ENCODE measurements around the gene ITGA5.

ITGA5 gene

DNA sequence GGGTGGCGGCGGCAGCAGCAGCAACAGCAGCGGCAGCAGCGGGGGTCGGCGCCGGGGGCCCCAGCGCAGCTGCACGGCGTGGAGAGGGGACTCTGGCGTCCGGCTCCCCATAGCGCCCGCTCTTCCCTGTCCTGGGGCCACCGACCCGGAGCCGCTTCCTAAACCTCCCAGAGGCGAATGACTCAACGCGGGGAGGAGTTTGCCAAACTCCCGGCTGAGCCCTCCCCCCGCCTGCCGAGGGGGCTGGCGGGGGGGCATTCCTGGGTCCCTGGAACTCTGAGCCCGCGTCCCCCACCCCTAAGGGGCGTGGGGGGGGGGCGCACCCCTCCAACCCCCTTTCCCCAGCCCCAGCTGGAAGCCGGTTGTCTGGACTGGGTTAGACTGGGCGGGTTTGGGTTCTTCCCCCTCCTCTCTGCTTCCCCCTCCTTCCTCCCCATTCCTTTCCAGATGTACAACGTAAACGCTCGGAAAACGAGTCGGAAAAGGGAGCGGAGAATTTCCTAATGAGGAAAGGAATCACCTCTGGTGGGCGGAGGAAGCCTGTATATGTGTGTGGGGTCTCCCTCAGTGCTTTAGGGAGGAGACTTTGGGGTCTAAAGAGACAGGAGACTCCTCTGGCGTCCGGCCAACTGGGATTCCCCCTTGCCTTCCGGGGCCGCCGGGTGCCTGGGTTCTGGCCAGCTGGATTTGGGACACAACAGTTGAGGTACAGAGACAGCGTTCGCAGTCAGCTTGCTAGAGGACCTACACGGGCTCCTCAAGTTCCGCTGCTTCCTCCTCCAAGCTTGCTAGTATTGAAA is at the start of gene ITGA5:
Gene ITGA5 (minus strand): TSS at position 179 of the 800 bp plus-strand sequence. CDS start 68 bp downstream, at position 111.
- DNase-seq, result no peak

DNA sequence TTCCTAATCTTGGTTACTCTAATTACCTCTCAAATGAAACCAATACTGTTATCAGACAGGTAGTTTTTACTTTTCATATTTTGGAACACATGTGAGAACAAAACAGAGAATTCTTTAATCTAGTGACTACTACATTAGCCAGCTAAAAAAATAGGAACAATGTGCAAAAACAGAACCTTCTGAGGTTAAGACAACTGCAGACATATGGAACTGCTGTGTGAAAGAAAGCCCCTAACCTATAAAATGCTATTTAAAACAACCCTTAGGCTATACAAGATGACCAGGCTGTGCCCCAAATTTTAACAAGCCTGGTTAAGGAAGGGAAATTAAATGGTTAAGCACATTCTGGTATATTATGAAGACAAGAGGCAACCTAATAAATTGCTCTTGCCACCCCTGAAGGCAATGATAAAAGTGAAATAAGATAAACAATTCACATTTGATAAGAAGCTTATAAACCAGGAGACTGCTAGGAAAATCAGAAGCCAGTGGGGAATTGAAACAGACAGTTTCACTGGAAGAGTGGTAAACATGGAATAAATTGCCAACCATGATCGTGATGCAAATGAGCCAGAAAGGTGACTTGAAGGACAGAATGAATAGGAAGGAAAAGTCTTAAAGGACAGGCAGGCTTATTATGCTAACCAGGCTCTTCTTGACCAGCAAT is 46.9 kb upstream of the ITGA5 start:
- DNase-seq, result no peak

DNA sequence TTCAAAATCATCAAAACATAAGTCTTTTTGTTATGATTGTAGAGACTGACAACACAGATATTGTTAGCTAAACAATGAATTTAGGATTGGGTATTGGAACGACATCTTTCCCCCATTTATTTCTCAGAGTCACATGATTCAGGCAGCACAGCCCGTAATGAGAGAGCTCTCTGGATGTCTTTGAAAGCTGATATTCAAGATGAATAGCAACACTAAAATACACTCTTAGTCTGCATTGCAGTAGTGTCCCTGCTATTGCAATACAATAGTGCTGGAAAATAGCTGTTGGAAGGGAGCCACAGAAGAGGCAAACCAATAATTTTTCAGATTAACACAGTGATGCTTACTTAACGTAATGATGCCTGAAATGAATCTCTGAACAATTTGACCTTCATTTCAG is 44.4 kb upstream of the ITGA5 start:
- DNase-seq, result no peak

DNA sequence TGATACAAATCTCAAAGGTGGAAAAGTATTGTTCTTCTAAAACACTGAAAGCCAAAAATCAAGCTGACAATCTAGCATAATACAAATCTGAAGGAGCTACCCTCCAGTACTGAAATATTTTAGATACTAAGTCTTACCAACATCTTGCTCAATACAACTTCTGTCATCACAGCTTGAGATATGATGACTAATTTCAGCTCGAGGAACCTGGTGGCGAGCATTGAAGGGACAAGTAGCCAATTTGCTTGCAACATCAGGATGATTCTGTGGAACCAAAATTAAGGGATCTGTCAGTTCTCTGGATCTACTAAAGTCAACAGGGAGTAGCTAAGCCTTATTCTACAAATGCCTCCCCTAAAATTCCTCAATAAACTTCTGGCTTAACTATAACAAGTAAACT is 44.0 kb upstream of the ITGA5 start:
- DNase-seq, result peak; percentile 79

DNA sequence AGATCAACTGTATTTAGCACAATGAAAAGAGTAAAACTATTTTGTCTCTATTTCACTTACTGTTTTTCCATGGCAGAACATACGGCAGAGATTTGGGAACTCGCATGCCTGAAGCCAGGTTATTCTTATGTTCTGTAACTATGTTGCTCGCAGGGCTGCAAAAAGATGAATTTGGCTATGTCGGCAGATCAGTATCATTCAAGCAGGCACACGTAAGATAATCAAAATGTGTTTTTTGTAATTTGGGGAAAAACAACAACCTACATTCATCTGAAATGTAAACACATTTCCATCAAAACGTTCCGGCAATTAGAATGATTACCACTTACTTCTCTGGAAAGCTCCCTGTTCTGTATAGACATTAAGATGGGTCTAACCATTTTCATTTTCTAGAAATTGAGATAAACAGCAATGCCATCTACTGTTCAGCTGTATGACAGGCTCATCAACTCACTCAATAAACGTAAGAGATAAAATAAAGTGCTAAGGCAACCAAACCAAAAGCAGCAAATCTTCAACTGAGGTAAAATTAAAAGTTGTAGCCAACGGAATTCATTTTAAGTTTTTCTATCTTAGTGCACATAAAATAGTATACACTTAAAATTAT is 41.4 kb upstream of the ITGA5 start:
- DNase-seq, result no peak

DNA sequence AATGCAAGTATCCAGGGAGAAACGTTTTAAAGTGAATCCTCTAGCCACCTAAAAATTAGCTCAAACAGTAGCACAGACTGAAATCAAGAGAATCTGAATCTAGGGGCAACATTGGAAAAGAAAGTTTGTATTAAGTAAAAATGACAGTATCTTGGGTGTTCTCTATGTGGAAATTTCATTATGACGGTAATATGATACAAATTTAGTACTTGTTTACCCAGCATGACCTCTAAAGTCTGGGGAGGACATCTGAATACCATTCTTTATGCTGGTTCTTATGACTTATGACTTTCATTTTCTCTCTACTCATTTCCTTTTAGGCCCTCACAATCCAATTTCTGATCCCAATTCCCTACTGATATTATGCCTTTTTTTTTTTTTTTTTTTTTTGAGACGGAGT is 40.3 kb upstream of the ITGA5 start:
- DNase-seq, result no peak

DNA sequence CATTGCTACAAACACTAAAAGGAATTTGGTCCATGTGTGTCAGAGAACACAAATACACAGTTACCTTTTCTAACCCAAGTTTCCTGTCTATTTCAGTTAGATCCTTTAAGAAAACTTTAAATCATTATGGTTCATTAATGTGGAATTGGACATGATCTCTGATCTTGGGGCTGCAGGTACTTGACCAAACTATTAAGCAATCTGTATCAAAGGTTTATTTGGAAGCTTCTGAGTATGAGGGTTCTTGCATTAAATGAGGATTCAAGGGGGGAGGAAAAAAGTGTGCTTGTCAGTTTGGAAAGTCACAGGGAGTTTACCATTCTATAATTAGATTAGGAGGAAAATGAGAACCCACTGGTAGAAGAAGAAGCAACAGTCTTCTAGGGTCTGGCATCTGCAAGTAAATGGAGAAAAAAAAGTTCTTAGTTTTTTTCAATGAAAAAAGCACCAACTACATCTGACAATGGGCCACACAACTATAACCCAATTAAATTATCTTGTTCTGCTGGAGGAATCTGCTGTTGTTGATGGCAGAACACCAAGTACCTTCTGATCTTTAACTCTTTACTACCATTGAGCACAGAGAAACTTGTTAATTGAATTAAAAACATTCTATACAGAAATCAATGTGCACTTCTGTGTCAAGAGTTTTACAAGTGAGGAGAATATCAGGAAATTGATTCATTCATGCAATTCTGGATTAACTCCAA is 36.8 kb upstream of the ITGA5 start:
- no peak for DNase-seq

DNA sequence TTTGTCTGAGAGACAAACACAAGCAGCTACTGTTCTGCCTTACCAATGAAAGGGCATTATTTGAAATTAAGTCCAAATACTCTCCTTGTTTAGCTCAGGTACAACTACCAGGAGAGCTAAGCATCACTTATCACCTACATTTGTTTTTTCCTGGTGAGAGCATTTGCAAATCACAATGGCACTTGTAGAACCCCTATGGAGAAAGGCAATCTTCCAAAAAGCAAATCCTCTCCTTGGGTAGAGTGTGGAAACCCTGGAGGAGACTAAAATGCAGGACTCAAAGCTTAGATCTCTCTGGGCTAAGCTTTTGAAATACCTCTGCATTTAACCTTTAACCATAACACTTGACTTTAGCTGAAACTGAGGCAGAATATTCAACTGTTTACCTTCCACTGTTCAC is 33.6 kb upstream of the ITGA5 start:
- no peak for DNase-seq

DNA sequence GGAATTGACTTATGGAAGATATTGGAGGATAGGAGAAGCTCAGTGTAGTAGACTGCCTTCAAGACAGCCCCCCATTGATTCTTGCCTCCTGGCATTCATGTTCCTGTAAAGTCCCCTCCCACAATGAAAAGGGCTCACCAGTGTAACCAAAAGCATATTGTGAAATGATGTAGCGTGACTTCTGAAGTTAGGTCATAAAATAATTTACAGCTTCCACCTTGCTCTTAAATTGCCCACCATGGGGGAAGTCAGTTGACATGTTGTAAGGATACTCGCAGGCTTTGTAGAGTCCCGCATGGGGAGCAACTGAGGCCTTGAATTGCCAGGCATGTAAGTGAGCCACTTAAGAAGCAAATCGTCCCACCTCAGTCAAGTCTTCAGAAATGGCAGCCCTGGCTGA is 29.3 kb upstream of the ITGA5 start:
- peak; percentile 75 for DNase-seq

DNA sequence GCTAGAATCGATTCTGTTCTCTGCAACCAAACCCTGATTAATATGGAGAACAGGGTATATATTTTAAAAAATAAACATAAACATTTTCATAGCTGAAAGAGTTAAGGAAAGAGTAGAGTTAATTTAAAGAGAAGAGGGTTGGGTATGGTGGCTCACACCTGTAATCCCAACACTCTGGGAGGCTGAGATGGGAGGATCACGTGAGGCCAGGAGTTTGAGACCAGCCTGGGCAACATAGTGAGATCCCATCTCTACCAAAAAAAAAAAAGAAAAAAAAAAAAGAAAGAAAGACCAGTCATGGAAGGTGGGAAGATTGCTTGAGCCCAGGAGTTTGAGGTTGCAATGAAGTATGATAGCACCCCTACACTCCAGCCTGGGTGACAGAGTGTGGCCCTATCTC is 28.9 kb upstream of the ITGA5 start:
- DNase-seq, result no peak

DNA sequence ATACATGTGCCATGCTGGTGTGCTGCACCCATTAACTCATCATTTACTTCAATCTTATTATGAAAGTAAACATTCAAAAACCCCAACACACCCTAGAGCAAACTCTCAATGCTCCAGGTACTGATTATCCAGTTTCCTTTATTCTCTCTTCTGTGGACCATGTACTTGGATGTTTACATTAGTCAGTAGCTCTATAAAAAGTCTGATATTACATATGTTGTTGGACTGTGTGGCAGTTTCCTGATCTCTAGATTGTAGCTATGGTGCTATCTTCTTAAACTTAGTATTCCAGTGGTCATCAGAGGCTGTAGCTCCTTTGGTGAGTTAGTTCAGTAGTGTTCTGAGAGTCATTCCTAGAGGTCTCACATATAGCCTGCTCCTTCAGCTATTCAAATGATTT is 25.1 kb upstream of the ITGA5 start:
- no peak for DNase-seq

DNA sequence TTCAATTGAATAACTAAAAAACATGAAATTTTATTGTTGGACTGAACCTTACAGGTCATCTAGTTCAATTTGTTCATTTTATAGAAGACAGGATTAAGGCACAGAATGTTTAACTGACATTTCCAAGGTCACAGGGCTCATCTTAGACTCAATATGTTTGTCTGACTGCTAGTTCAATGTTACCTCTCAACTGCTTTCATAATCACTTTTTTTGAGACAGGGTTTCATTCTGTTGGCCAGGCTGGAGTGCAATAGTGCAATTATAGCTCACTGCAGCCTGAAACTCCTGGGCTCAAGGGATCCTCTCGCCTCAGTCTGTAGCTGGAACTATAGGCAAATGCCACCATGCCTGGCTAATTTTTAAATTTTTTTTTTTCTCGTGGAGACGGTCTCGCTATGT is 24.4 kb upstream of the ITGA5 start:
- no peak for DNase-seq

DNA sequence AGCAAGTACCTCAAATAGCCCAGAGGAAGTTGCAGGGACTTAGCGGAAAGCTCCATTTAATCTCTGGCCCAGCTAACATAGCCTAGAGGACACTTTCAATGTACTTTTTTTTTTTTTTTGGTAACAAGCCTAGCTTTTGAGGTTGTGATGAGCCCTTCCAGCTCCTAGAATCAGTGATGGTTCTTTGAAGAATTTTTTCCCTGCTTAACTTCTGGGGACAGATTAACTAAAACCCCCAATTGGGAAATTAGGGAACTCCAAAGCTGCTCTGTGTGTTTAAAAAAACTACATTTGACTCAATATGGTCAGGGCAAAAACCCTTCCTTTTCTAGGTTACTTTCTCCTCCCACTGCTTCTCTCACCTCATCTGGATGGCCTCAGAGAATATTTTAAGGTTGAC is 23.9 kb upstream of the ITGA5 start:
- no peak for DNase-seq

DNA sequence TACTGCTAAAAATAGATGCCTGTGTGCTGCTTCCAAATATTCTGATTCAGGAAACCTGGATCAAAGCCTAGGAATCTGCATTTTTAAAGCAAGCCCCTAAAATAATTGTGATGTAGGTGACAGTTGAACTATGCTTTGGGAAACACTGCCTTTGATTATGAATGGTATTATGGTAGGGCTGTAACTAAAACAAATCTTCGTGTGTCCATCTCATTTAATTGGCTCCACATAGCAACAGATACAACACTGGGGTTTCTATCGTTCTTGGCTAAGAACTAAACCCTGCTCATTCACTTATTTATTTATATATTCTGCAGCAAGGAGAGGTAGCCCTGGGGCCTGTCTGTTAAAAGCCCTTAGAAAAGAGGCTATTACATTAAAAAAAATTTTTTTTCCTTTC is 23.0 kb upstream of the ITGA5 start:
- DNase-seq, result no peak

DNA sequence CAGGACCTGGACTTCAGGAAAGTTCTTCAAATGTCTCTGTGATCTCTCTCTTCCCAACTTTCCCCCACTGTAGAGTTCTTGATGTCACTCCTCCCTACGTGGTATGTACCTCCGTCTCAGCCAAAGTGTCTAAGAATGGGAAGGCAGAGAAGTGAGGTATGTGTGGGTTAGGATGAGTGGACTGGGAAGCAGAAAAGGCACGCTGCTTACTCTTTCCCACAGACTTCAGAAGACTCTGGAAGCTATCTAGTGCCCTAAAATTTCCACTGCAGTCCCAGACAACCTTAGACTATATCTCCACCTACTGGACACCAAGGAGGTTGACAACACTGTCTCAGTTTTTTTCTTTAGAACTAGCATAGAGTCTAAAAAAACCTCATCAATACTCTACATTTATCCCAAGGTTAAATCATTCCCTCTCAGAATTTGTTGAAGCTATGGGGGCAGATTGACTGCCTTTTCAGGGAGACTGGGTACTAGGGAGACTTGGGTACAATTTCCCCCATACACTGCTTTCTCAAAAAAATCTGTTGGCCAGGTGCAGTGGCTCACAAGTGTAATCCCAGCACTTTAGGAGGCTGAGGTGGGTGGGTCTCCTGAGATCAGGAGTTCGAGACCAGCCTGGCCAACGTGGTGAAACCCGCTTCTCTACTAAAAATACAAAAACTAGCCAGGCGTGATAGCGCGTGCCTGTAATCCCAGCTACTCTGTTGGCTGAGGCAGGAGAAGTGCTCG is 20.6 kb upstream of the ITGA5 start:
- DNase-seq, result peak; percentile 50

DNA sequence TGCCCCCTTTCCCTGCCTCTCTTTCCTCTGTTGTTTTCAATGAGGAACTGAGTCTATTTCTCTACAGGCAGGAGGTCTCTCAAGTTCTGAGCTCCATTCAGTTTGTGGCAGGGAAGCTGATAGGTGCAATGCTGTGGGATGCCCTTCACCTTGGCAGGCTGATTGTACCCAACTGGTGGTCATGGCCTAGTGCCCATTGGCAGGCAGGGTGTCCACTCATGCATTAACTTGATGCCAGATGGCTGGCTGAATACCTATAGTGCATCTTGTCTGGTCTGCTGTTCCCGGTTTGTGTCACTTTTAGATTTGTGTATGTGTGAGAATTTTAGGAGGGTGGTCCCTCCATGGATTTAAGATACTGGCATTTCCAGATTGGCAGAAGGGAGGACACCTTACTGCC is 20.0 kb upstream of the ITGA5 start:
- DNase-seq, result no peak

DNA sequence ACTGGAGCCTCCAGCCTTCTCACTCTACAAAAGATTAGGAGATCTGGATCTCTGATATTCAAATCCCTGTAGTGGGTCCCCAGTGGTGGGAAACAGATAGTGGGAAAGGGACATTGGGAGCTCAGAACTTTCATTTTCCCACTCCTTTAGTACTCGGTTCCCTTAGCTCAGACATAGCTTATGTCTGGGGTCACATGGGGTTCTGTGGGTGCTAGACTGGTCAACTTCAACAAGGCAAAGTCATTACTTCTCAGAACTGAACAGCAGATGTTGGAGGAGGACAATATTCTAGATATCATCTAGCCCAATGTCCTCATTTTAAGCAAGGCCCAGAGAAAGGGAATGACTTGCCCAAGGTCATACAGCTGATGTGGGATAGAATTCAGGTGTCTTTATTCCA is 19.5 kb upstream of the ITGA5 start:
- DNase-seq, result no peak

DNA sequence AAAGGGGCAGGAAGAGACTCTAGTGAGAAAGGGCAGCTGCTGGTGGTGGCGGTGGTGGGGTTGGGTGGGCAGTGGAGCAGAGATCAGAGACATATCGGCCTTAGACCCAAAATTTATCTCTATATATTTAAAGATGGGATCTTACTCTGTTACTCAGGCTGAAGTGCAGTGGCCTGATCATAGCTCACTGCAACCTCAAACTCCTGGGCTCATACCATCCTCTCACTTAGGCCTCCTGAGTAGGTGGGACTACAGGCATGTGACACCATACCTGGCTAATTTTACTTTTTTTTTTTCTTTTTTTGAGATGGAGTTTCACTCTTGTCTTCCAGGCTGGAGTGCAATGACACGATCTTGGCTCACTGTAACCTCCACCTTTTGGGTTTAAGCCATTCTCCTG is 18.6 kb upstream of the ITGA5 start:
- no peak for DNase-seq

DNA sequence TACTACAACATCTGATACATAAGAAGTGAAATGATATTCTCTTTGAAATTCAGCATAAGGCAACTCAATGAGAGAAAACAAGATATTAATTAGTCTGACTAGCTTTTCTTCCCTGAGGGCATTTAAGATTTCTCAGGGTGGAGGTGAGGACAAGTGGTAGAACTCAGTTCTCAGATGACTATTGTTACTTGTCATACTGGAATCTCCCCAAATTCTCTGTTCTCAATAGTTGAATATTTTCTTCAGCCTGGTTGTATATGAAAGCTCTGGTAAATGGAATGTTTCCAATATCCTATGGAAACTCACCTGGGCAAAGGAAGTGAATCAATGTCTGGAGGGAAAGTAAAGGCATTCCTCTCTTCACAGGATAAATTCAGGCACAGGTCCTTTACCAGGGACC is 18.2 kb upstream of the ITGA5 start:
- DNase-seq, result no peak

DNA sequence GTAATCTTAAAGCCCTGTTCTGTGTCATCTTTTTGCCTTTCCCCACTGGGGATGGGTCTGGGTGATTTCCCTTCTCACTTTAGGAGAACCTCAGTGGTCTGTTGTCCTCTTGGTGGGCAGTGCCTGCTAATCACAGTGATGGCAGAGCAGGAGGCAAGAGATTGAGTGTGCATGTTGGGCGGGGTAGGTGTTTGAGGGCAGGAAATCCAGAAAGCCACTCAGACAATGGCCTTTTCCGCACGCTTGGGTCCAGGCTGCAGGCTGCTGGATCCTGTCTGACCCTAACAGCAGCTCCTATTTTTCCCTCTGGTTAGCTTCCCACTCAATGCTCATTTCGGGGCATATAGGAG is 13.7 kb upstream of the ITGA5 start:
- DNase-seq, result no peak

DNA sequence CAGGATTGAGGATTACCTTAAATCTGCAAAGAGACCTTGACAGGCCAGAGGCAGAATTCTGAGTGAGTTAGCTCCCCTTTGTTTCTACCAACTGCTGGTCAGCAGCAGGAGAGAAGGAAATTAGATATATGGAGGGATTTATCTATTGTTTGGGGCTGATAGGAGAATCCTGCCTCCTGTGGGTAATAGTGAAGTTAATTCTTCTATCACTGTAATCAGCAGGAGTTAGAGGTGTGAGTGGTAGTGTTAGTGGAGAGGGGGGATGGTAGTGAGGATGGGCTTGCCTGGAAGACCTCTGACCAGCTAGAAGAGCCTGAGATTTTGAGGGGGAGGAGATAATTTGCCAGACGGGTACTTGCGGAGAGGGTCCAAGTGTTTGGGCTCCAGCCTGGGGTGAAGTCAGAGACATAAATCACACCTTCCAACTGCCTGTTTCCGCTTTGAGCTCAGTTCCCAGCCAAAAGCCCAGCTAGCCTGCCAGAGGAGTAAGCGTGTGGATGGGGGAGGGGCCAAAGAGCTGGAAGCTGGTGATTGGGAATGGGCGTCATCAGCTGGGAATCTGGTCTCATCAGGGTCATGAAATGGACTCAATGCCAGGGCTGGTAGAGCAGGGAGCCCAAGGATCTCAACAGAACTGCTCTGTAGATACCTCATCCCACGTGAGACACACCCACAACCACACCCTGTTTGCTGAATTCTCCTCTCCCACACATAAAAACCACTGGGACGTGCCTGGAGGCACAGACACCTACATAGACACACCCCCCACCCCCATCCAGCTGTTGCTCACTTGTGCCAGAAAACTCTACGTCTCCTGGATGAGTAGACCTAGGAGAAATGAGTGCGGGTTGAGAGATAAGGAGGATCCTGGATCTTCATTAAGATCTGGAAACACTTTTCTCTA is 13.1 kb upstream of the ITGA5 start:
- no peak for DNase-seq

DNA sequence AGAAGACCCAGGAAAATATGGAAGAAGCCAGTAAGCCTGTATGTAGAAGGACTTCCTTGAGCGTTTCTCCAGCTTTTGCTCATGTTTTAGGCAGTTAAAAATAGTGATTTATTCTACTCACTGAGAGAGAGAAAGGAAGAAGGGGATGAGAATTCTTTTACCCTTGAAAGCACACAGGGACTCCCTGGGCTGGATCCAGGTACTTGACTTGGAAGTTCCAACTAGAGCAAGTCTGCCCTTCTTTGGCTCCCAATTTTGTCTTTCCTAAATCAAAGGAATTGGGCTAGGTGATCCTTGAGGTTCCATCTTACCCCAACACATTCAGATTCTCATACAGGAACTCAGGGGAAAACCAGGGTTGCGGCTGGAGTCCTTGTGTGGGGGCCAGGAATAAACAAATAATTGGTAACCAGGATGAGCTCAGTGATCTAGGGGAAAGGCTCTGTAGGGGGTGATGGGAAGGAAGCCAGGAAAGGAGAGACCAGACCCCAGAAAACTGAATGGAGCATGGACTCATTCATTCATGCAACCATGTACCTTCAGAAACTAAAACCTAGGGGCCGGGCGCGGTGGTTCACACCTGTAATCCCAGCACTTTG is 11.5 kb upstream of the ITGA5 start:
- no peak for DNase-seq
